GM12878 (cell line): ENCODE data around the gene LBH.

Source experiments
- ATF3 ChIP-seq: IDR thresholded peaks from 2 replicates; pipeline ENCODE4 v1.6.1; 2011; ENCODE audit warnings: low read depth, mild to moderate bottlenecking, low read length, moderate library complexity, borderline replicate concordance; ENCODE audit errors: extremely low read depth
- CTCF ChIP-seq, 3 experiments: IDR thresholded peaks in 2 of 3; conservative IDR thresholded peaks in 1 of 3; 2 replicates each; pipeline ENCODE4 v1.5.1; 2011; ENCODE audit warnings: low read depth in 3 of 3, low read length in 3 of 3, mild to moderate bottlenecking in 3 of 3, control low read depth in 2 of 3, moderate library complexity in 2 of 3, inconsistent platforms in 1 of 3, mixed read lengths in 1 of 3; ENCODE audit not compliant: control insufficient read depth in 2 of 3, insufficient read depth in 1 of 3; ENCODE audit errors: extremely low read depth in 1 of 3
- EP300 ChIP-seq, 2 experiments: fragments of 150-350 bp in 1 of 2; IDR thresholded peaks; 2 replicates each; pipeline ENCODE4 v1.6.1; 2011 to 2012; ENCODE audit warnings: low read depth in 2 of 2, low read length in 2 of 2, borderline replicate concordance in 1 of 2, improper control_type of control experiment in 1 of 2, inconsistent platforms in 1 of 2; ENCODE audit not compliant: control insufficient read depth in 1 of 2
- FOXM1 ChIP-seq: IDR thresholded peaks from 2 replicates; pipeline ENCODE4 v1.6.1; 2012; ENCODE audit warnings: low read depth, mild to moderate bottlenecking, inconsistent platforms, low read length, moderate library complexity
- SMC3 ChIP-seq: IDR thresholded peaks from 2 replicates; pipeline ENCODE4 v1.6.1; 2011; ENCODE audit warnings: low read length, improper control_type of control experiment, borderline replicate concordance
- SUPT20H ChIP-seq: IDR thresholded peaks from 2 replicates; pipeline ENCODE4 v1.6.1; 2011; ENCODE audit warnings: low read depth, mild to moderate bottlenecking, low read length, moderate library complexity, borderline replicate concordance; ENCODE audit not compliant: control insufficient read depth
- YY1 ChIP-seq: IDR thresholded peaks from 2 replicates; pipeline ENCODE4 v1.6.1; 2011; ENCODE audit warnings: low read depth, mild to moderate bottlenecking, low read length
- ZNF274 ChIP-seq: IDR thresholded peaks from one replicate; pipeline ENCODE4 v1.8.0; 2011; ENCODE audit not compliant: insufficient read length, insufficient read depth
- ZNF622 ChIP-seq: fragments of 450-650 bp; IDR thresholded peaks from 2 replicates; pipeline ENCODE4 v1.6.1; 2017; ENCODE audit warnings: mild to moderate bottlenecking, inconsistent platforms

- TF ChIP-seq YY1, result no peak
- no peak for TF ChIP-seq SMC3
- no peak for TF ChIP-seq CTCF (IDR thresholded peaks at IDR 0.05 in 2 of 3, conservative IDR thresholded peaks at IDR 0.05 in 1 of 3; ENCODE audit: control insufficient read depth in 2 of 3, extremely low read depth in 1 of 3, insufficient read depth in 1 of 3, low read depth in 3 of 3, low read length in 3 of 3)
- TF ChIP-seq ATF3, result no peak
- no peak for TF ChIP-seq SUPT20H
- no peak for TF ChIP-seq ZNF274
- peak in 1 of 2 experiments; percentile 46; a peak in 1 of 4 replicates for TF ChIP-seq EP300 (IDR thresholded peaks at IDR 0.05; ENCODE audit: borderline replicate concordance in 1 of 2, control insufficient read depth in 1 of 2, low read depth in 2 of 2, low read length in 2 of 2)
- TF ChIP-seq FOXM1, result peak; percentile 87
- TF ChIP-seq ZNF622, result no peak
These were observed 4.7 kb downstream of the LBH start for GRCh38 chr2:30235859-30236535.
